ENCODE measurements around the gene MAP7D3.

DNA sequence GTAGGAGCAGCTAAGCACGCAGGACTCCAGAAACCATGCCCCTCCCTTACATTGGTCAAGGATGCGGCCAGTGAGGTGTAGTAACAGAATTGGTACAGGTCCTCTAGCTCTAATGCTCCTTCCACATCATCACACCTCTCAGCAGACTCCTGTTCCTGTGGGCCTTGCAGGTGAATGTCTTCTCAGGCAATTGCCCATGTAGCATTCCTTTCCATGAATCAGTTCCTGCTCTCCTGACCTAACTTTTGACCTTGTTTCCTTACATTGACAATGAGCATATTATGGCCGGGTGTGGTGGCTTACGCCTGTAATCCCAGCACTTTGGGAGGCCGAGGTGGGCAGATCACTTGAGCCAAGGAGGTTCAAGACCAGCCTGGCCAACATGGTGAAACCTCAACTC lies 31.3 kb downstream of the MAP7D3 start:
- TF ChIP-seq CTCF (IDR thresholded peaks at IDR 0.05 in 4 of 5, conservative IDR thresholded peaks at IDR 0.05 in 1 of 5) (no peak), POLR2A (IDR thresholded peaks at IDR 0.05) (no peak)

All from gastrocnemius medialis (tissue), 4 donors.